ENCODE results near the gene FAM222B. TPM values are rescaled to one million over a fixed set of nuclear protein-coding genes. Genes with fewer than 3 reads are reported as not detected.

FAM222B gene
- polyA plus RNA-seq, 1 donor (not counting 4 experiments of a cell fraction or from before 2014, with no cell fraction given) = 6.5 TPM

GRCh38 chr17:28714281-28714680, 128.3 kb downstream of the FAM222B start:
- no peak overlapping the region for H3K4me3 ChIP-seq (ENCODE audit: control insufficient read depth in 2 of 3, extremely low read depth in 1 of 3, insufficient read depth in 2 of 3, low read depth in 1 of 3, low read length in 3 of 3)
- no peaks in the 10 kb centered on the region for H3K27me3 ChIP-seq (ENCODE audit: control insufficient read depth, extremely low read depth, insufficient read depth, low read length)
- no peak overlapping the region for H2AFZ ChIP-seq (ENCODE audit: control insufficient read depth, low read length)
- H3K36me3 ChIP-seq (ENCODE audit: control insufficient read depth in 2 of 2, extremely low read depth in 1 of 2, insufficient read depth in 2 of 2, low read length in 2 of 2) = peaks cover 16 to 33% of the 10 kb centered on the region in 2 experiments
- dilution Hi-C loops (cut with MboI; ENCODE audit: extremely low pct_ligation_motif_present, low sequenced_read_pairs) = no loop called here
- peaks cover 4% of the 10 kb centered on the region for H4K20me1 ChIP-seq (ENCODE audit: control insufficient read depth, extremely low read depth, insufficient read depth, low read length)
- H3K9me1 ChIP-seq (ENCODE audit: control insufficient read depth, extremely low read depth, insufficient read depth, low read length) = peaks cover 3% of the 10 kb centered on the region
- peaks cover 23% of the 10 kb centered on the region for H3K79me2 ChIP-seq (ENCODE audit: control insufficient read depth, insufficient read depth, low read length)
- H3K9me3 ChIP-seq (ENCODE audit: control insufficient read depth, low read depth, low read length) = no peaks in the 10 kb centered on the region
- no peak for DNase-seq (ENCODE audit: low read depth, low spot score)
- no peak overlapping the region for H3K27ac ChIP-seq (ENCODE audit: control insufficient read depth, insufficient read depth, low read length)
- peaks cover 30% of the 10 kb centered on the region for H3K4me1 ChIP-seq (ENCODE audit: control insufficient read depth, extremely low read depth, insufficient read depth, low read length)
- TF ChIP-seq CTCF (optimal IDR thresholded peaks at IDR 0.05 in 1 of 3, IDR thresholded peaks at IDR 0.05 in 1 of 3, conservative IDR thresholded peaks at IDR 0.05 in 1 of 3; ENCODE audit: extremely low read depth in 1 of 3, insufficient read depth in 2 of 3, low read length in 3 of 3) = peak in 1 of 3 experiments; percentile 27
- no peak for TF ChIP-seq EZH2 (IDR thresholded peaks at IDR 0.05; ENCODE audit: low read length)
- no peak overlapping the region for H3K4me2 ChIP-seq (ENCODE audit: control insufficient read depth, extremely low read depth, insufficient read depth, low read depth, low read length)
- no peak overlapping the region for H3K9ac ChIP-seq (ENCODE audit: control insufficient read depth, extremely low read depth, insufficient read depth, low read length)
- FAIRE-seq = no peak

GRCh38 chr17:28712705-28713415, 129.7 kb downstream of the FAM222B start:
- H3K4me2 ChIP-seq (ENCODE audit: control insufficient read depth, extremely low read depth, insufficient read depth, low read depth, low read length) = no peak overlapping the region
- dilution Hi-C loops (cut with MboI; ENCODE audit: extremely low pct_ligation_motif_present, low sequenced_read_pairs) = no loop called here
- peaks cover 3% of the 10 kb centered on the region for H3K9me1 ChIP-seq (ENCODE audit: control insufficient read depth, extremely low read depth, insufficient read depth, low read length)
- no peak overlapping the region for H3K27ac ChIP-seq (ENCODE audit: control insufficient read depth, insufficient read depth, low read length)
- H3K27me3 ChIP-seq (ENCODE audit: control insufficient read depth, extremely low read depth, insufficient read depth, low read length) = no peaks in the 10 kb centered on the region
- TF ChIP-seq CTCF (optimal IDR thresholded peaks at IDR 0.05 in 1 of 3, IDR thresholded peaks at IDR 0.05 in 1 of 3, conservative IDR thresholded peaks at IDR 0.05 in 1 of 3; ENCODE audit: extremely low read depth in 1 of 3, insufficient read depth in 2 of 3, low read length in 3 of 3) (no peak), EZH2 (IDR thresholded peaks at IDR 0.05; ENCODE audit: low read length) (no peak)
- peaks cover 4% of the 10 kb centered on the region for H4K20me1 ChIP-seq (ENCODE audit: control insufficient read depth, extremely low read depth, insufficient read depth, low read length)
- peaks cover 21% of the 10 kb centered on the region for H3K79me2 ChIP-seq (ENCODE audit: control insufficient read depth, insufficient read depth, low read length)
- DNase-seq (ENCODE audit: low read depth, low spot score) = no peak
- H3K9ac ChIP-seq (ENCODE audit: control insufficient read depth, extremely low read depth, insufficient read depth, low read length) = no peak overlapping the region
- FAIRE-seq = no peak
- H3K36me3 ChIP-seq (ENCODE audit: control insufficient read depth in 2 of 2, extremely low read depth in 1 of 2, insufficient read depth in 2 of 2, low read length in 2 of 2) = peaks cover 16 to 33% of the 10 kb centered on the region in 2 experiments
- no peaks in the 10 kb centered on the region for H3K9me3 ChIP-seq (ENCODE audit: control insufficient read depth, low read depth, low read length)
- no peak overlapping the region for H3K4me3 ChIP-seq (ENCODE audit: control insufficient read depth in 2 of 3, extremely low read depth in 1 of 3, insufficient read depth in 2 of 3, low read depth in 1 of 3, low read length in 3 of 3)
- H3K4me1 ChIP-seq (ENCODE audit: control insufficient read depth, extremely low read depth, insufficient read depth, low read length) = peaks cover 16% of the 10 kb centered on the region
- no peak overlapping the region for H2AFZ ChIP-seq (ENCODE audit: control insufficient read depth, low read length)
